Astrocyte (in vitro differentiated cells and primary cell): ENCODE measurements around the gene GGTLC1. TPM values are rescaled to one million over a fixed set of nuclear protein-coding genes. Genes with fewer than 3 reads are reported as not detected.

ENCODE experiments used
- DNase-seq: peaks from one replicate; pipeline ENCODE4 v3.0.0-alpha.2; 2010; ENCODE audit warnings: low read depth
- FAIRE-seq: peaks from 2 replicates; lab custom pipeline; 2011; peaks lifted over from hg19 to GRCh38; lab: Jason Lieb, UNC
- H2AFZ ChIP-seq: 2 replicates; pipeline ENCODE4 v1.6.0; 2012; ENCODE audit warnings: low read depth, low read length, inconsistent platforms
- H3K27ac ChIP-seq: 2 replicates; pipeline ENCODE4 v1.5.1; 2011; ENCODE audit warnings: low read depth, low read length, inconsistent platforms
- H3K27me3 ChIP-seq: 2 replicates; pipeline ENCODE4 v1.6.0; 2011; ENCODE audit warnings: low read length, inconsistent platforms; ENCODE audit not compliant: insufficient read depth
- H3K36me3 ChIP-seq: 2 replicates; pipeline ENCODE4 v1.5.1; 2011; ENCODE audit warnings: low read length, inconsistent platforms; ENCODE audit not compliant: insufficient read depth
- H3K4me1 ChIP-seq: 2 replicates; pipeline ENCODE4 v1.5.1; 2011; ENCODE audit warnings: low read length, inconsistent platforms; ENCODE audit not compliant: insufficient read depth
- H3K4me2 ChIP-seq: 2 replicates; pipeline ENCODE4 v1.6.0; 2012; ENCODE audit warnings: low read length, inconsistent platforms
- H3K4me3 ChIP-seq: 2 replicates; pipeline ENCODE4 v1.5.1; 2011; ENCODE audit warnings: low read depth, mild to moderate bottlenecking, low read length, inconsistent platforms; ENCODE audit not compliant: insufficient read depth
- H3K79me2 ChIP-seq: 2 replicates; pipeline ENCODE4 v1.6.0; 2012; ENCODE audit warnings: mild to moderate bottlenecking, low read length, inconsistent platforms; ENCODE audit not compliant: insufficient read depth
- H3K9ac ChIP-seq: 2 replicates; pipeline ENCODE4 v1.6.0; 2012; ENCODE audit warnings: mild to moderate bottlenecking, low read length, inconsistent platforms
- H3K9me3 ChIP-seq: 2 replicates; pipeline ENCODE4 v1.5.1; 2012; ENCODE audit warnings: low read depth, mild to moderate bottlenecking, low read length, inconsistent platforms; ENCODE audit not compliant: insufficient read depth
- H4K20me1 ChIP-seq: 2 replicates; pipeline ENCODE4 v1.6.0; 2012; ENCODE audit warnings: low read length, inconsistent platforms; ENCODE audit not compliant: insufficient read depth
- H3K27ac Mint-ChIP-seq: one replicate; pipeline ENCODE4 v1.8.0; 2021; ENCODE audit warnings: mild to moderate bottlenecking, mixed read lengths; ENCODE audit not compliant: unreplicated experiment
- H3K27me3 Mint-ChIP-seq: one replicate; pipeline ENCODE4 v1.8.0; 2021; ENCODE audit warnings: low read depth, mixed read lengths; ENCODE audit not compliant: unreplicated experiment
- H3K36me3 Mint-ChIP-seq: one replicate; pipeline ENCODE4 v1.8.0; 2021; ENCODE audit warnings: low read depth, mixed read lengths; ENCODE audit not compliant: unreplicated experiment
- H3K4me1 Mint-ChIP-seq: one replicate; pipeline ENCODE4 v1.8.0; 2021; ENCODE audit warnings: low read depth, mixed read lengths; ENCODE audit not compliant: unreplicated experiment
- H3K4me3 Mint-ChIP-seq: one replicate; pipeline ENCODE4 v1.8.0; 2021; ENCODE audit warnings: mild to moderate bottlenecking, moderate library complexity, mixed read lengths; ENCODE audit not compliant: unreplicated experiment
- H3K9me3 Mint-ChIP-seq: one replicate; pipeline ENCODE4 v1.8.0; 2021; ENCODE audit warnings: mild to moderate bottlenecking, mixed read lengths; ENCODE audit not compliant: unreplicated experiment
- EZH2 ChIP-seq: IDR thresholded peaks from 2 replicates; pipeline ENCODE4 v1.6.1; 2012; ENCODE audit warnings: mild to moderate bottlenecking, low read length, inconsistent platforms; ENCODE audit not compliant: insufficient read depth
- total RNA-seq: library from RNA; stranded (reverse); gene quantifications from 2 replicates; pipeline ENCODE4 v1.2.1, GENCODE V29; 2021
- TF ChIP-seq, protein P1 (sequence below): IDR thresholded peaks from 2 replicates; pipeline ENCODE4 v1.5.1; 2011; ENCODE audit warnings: low read depth, mild to moderate bottlenecking, inconsistent platforms, low read length, moderate library complexity; ENCODE audit not compliant: insufficient read depth

Gene GGTLC1
- total RNA-seq, 1 donor from 2014 or later, result not detected

DNA sequence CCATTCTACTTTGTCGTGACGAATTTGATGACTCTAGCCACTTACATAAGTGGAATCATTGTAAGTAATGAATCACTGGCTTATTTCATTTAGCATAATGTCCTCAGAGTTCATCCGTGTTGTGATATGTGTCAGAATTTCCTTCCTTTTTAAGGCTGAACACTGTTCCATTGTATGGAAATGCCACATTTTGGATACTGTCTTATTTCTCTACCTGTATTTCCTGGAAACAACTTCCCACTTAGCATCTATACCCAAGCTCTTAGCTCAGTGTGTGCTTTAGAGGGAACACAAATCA is 28.8 kb upstream of the GGTLC1 start:
- H3K27me3 Mint-ChIP-seq, result peaks cover 50% of the 10 kb centered on the region
- TF ChIP-seq, protein P1, sequence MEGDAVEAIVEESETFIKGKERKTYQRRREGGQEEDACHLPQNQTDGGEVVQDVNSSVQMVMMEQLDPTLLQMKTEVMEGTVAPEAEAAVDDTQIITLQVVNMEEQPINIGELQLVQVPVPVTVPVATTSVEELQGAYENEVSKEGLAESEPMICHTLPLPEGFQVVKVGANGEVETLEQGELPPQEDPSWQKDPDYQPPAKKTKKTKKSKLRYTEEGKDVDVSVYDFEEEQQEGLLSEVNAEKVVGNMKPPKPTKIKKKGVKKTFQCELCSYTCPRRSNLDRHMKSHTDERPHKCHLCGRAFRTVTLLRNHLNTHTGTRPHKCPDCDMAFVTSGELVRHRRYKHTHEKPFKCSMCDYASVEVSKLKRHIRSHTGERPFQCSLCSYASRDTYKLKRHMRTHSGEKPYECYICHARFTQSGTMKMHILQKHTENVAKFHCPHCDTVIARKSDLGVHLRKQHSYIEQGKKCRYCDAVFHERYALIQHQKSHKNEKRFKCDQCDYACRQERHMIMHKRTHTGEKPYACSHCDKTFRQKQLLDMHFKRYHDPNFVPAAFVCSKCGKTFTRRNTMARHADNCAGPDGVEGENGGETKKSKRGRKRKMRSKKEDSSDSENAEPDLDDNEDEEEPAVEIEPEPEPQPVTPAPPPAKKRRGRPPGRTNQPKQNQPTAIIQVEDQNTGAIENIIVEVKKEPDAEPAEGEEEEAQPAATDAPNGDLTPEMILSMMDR, result no peak
- TF ChIP-seq EZH2, result no peak
- Histone ChIP-seq H3K9me3 (no peaks in the 10 kb centered on the region), H3K4me1 (no peaks in the 10 kb centered on the region), H2AFZ (no peak overlapping the region), H3K27me3 (no peaks in the 10 kb centered on the region), H3K4me2 (no peak overlapping the region), H3K79me2 (no peaks in the 10 kb centered on the region), H3K4me3 (no peak overlapping the region), H4K20me1 (no peaks in the 10 kb centered on the region), H3K36me3 (no peaks in the 10 kb centered on the region), H3K27ac (no peak overlapping the region), H3K9ac (no peak overlapping the region)
- H3K4me3 Mint-ChIP-seq, result no peak overlapping the region
- H3K9me3 Mint-ChIP-seq, result no peaks in the 10 kb centered on the region
- peaks cover 2% of the 10 kb centered on the region for H3K4me1 Mint-ChIP-seq
- peaks cover 1% of the 10 kb centered on the region for H3K36me3 Mint-ChIP-seq
- FAIRE-seq (no peak), DNase-seq (no peak)
- H3K27ac Mint-ChIP-seq, result no peak overlapping the region

GRCh38 chr20:24016607-24017457 is 28.3 kb upstream of the GGTLC1 start:
- Histone ChIP-seq H3K4me3 (no peak overlapping the region), H3K79me2 (no peaks in the 10 kb centered on the region), H3K4me2 (no peak overlapping the region), H3K4me1 (no peaks in the 10 kb centered on the region), H4K20me1 (no peaks in the 10 kb centered on the region), H3K9me3 (no peaks in the 10 kb centered on the region), H3K27me3 (no peaks in the 10 kb centered on the region), H3K36me3 (no peaks in the 10 kb centered on the region), H3K27ac (no peak overlapping the region), H2AFZ (no peak overlapping the region), H3K9ac (no peak overlapping the region)
- TF ChIP-seq, protein P1, result no peak
- TF ChIP-seq EZH2, result no peak
- no peak for DNase-seq
- Mint-ChIP-seq H3K27ac (no peak overlapping the region), H3K36me3 (peaks cover 1% of the 10 kb centered on the region), H3K4me3 (no peak overlapping the region), H3K4me1 (peaks cover 2% of the 10 kb centered on the region), H3K9me3 (no peaks in the 10 kb centered on the region), H3K27me3 (peaks cover 49% of the 10 kb centered on the region)
- no peak for FAIRE-seq

- Histone ChIP-seq H4K20me1 (no peaks in the 10 kb centered on the region), H3K4me2 (no peak overlapping the region), H3K79me2 (no peaks in the 10 kb centered on the region), H3K27me3 (no peaks in the 10 kb centered on the region), H3K4me3 (no peak overlapping the region), H2AFZ (no peak overlapping the region), H3K9ac (no peak overlapping the region), H3K9me3 (no peaks in the 10 kb centered on the region), H3K27ac (no peak overlapping the region), H3K36me3 (no peaks in the 10 kb centered on the region), H3K4me1 (no peaks in the 10 kb centered on the region)
- Mint-ChIP-seq H3K4me3 (no peak overlapping the region), H3K36me3 (peaks cover 1% of the 10 kb centered on the region), H3K27ac (no peak overlapping the region), H3K9me3 (no peaks in the 10 kb centered on the region), H3K4me1 (peaks cover 2% of the 10 kb centered on the region), H3K27me3 (peaks cover 47% of the 10 kb centered on the region)
- DNase-seq, result no peak
- no peak for FAIRE-seq
- TF ChIP-seq, protein P1, result no peak
- no peak for TF ChIP-seq EZH2
Observed at GRCh38 chr20:24013953-24014352, 25.4 kb upstream of the GGTLC1 start.
